Measurements from ENCODE around the gene DNAJC18.

DNAJC18 gene

GRCh38 chr5:139418793-139419192, 20.5 kb downstream of the DNAJC18 start:
- H3K27ac ChIP-seq: no peak overlapping the region
- no peak for TF ChIP-seq CTCF (conservative IDR thresholded peaks at IDR 0.05)

GRCh38 chr5:139417214-139417613, 22.1 kb downstream of the DNAJC18 start:
- no peak for TF ChIP-seq CTCF (conservative IDR thresholded peaks at IDR 0.05)
- no peak overlapping the region for H3K27ac ChIP-seq

- TF ChIP-seq CTCF (conservative IDR thresholded peaks at IDR 0.05): no peak
- no peak overlapping the region for H3K27ac ChIP-seq
Measured at GRCh38 chr5:139416651-139417050, 22.7 kb downstream of the DNAJC18 start.

GRCh38 chr5:139415869-139416268, 23.5 kb downstream of the DNAJC18 start:
- H3K27ac ChIP-seq: no peak overlapping the region
- no peak for TF ChIP-seq CTCF (conservative IDR thresholded peaks at IDR 0.05)

GRCh38 chr5:139415221-139415861, 24.0 kb downstream of the DNAJC18 start:
- H3K27ac ChIP-seq: no peak overlapping the region

GRCh38 chr5:139414581-139415130, 24.7 kb downstream of the DNAJC18 start:
- no peak overlapping the region for H3K27ac ChIP-seq
- TF ChIP-seq CTCF (conservative IDR thresholded peaks at IDR 0.05): no peak

More at GRCh38 chr5:139415221-139415861, 24.0 kb downstream of the DNAJC18 start:
- no peak for TF ChIP-seq CTCF (conservative IDR thresholded peaks at IDR 0.05)

- H3K27ac ChIP-seq: no peak overlapping the region
- TF ChIP-seq CTCF (conservative IDR thresholded peaks at IDR 0.05): no peak
Measured at GRCh38 chr5:139413963-139414362, 25.4 kb downstream of the DNAJC18 start.

Measured in VCaP (cell line).